Activated CD4-positive, alpha-beta memory T cell treated with anti-CD3 and anti-CD28 coated beads for 36 hours (primary cell): ENCODE data around the gene ZSWIM8. TPM values are rescaled to one million over a fixed set of nuclear protein-coding genes. Genes with fewer than 3 reads are reported as not detected.

Experiments used
- CTCF ChIA-PET: fragments of 350-600 bp; sonication (Branson Sonifier 250); formaldehyde crosslinking; loops from one replicate; lab custom pipeline; 2021; ENCODE audit warnings: antibody characterized with exemption, inconsistent platforms; lab: Charles Lee
- POLR2A ChIA-PET: fragments of 350-600 bp; sonication (Branson Sonifier 250); formaldehyde crosslinking; loops from one replicate; lab custom pipeline; 2021; ENCODE audit warnings: antibody characterized with exemption; lab: Charles Lee
- DNase-seq: peaks from one replicate; pipeline ENCODE4 v3.0.0-alpha.2; 2020
- H3K27ac Mint-ChIP-seq: one replicate; pipeline ENCODE4 v1.8.0; 2021; ENCODE audit warnings: mixed read lengths
- H3K27me3 Mint-ChIP-seq: one replicate; pipeline ENCODE4 v1.8.0; 2021; ENCODE audit warnings: mixed read lengths
- H3K36me3 Mint-ChIP-seq: one replicate; pipeline ENCODE4 v1.8.0; 2021; ENCODE audit warnings: mixed read lengths
- H3K4me1 Mint-ChIP-seq: one replicate; pipeline ENCODE4 v1.8.0; 2021; ENCODE audit warnings: low read depth, mixed read lengths
- H3K4me3 Mint-ChIP-seq: one replicate; pipeline ENCODE4 v1.8.0; 2021; ENCODE audit warnings: mild to moderate bottlenecking, mixed read lengths
- H3K9me3 Mint-ChIP-seq: one replicate; pipeline ENCODE4 v1.8.0; 2021; ENCODE audit warnings: mixed read lengths
- intact Hi-C: fragments of 100-400 bp; cut with micrococcal nuclease; formaldehyde crosslinking; loops from one replicate; pipeline ENCODE4 v1.15.1; 2023
- total RNA-seq, 2 experiments: library from RNA; stranded (reverse); gene quantifications; one replicate each; pipeline ENCODE4 v1.2.3, GENCODE V29; 2021

Gene ZSWIM8
- total RNA-seq, 2 experiments from 2014 or later, result 45.1 to 46.2 TPM

DNA sequence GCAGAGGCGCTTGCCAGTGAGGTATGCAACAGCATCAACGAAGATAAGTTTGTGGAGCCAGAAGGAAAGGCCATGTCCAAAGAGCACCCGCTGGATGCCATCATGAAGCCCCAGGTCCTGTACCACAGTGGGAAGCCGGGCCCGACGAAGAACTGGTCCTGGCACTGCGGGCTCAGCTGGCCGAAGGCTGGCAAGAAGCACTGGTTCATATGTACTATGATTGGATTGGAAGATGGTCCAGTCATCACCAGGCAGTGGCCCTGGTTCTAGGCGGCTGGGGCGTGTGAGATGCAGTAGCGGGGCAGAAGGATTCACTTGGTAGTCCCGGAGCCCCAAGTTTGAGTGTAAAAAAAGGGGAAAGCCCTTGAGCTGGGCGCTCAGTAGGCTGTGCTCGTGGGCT is 22.1 kb downstream of the ZSWIM8 start:
- Mint-ChIP-seq H3K9me3 (no peaks in the 10 kb centered on the region), H3K4me3 (no peak overlapping the region), H3K36me3 (peaks cover 57% of the 10 kb centered on the region), H3K4me1 (peaks cover 50% of the 10 kb centered on the region), H3K27me3 (no peaks in the 10 kb centered on the region), H3K27ac (peak overlapping the region; percentile 58)
- ChIA-PET CTCF (interaction anchor here (1.2 to 1.4 kb wide), 2 partner anchors 39 to 41 kb away, joined by 3 to 4 read pairs; no protein-coding TSS in a partner anchor), POLR2A (interaction anchor here (1.7 kb wide), 1 partner anchor 21 kb away, joined by 8 read pairs; the partner anchor contains the start of gene ZSWIM8)
- no peak for DNase-seq
- intact Hi-C loops, result no loop called here

GRCh38 chr10:73808021-73808815 is 22.8 kb downstream of the ZSWIM8 start:
- no peak overlapping the region for H3K4me3 Mint-ChIP-seq
- H3K27ac Mint-ChIP-seq, result peak overlapping the region; percentile 95
- H3K9me3 Mint-ChIP-seq, result no peaks in the 10 kb centered on the region

GRCh38 chr10:73809061-73809818 is 23.8 kb downstream of the ZSWIM8 start:
- Mint-ChIP-seq H3K4me1 (peaks cover 44% of the 10 kb centered on the region), H3K36me3 (peaks cover 44% of the 10 kb centered on the region)

More at GRCh38 chr10:73808021-73808815, 22.8 kb downstream of the ZSWIM8 start:
- ChIA-PET CTCF (interaction anchor here (0.8 to 1.3 kb wide), 7 partner anchors 22 to 133 kb away, joined by 3 to 4 read pairs (median 3); no protein-coding TSS in a partner anchor), POLR2A (interaction anchor here (0.6 to 2.5 kb wide), 5 partner anchors 9 to 86 kb away, joined by 3 to 22 read pairs (median 5); partner anchors contain the start of gene ZSWIM8)
- intact Hi-C loops, result no loop called here
- no peaks in the 10 kb centered on the region for H3K27me3 Mint-ChIP-seq
- no peak for DNase-seq
- peaks cover 52% of the 10 kb centered on the region for H3K36me3 Mint-ChIP-seq
- H3K4me1 Mint-ChIP-seq, result peaks cover 52% of the 10 kb centered on the region

DNA sequence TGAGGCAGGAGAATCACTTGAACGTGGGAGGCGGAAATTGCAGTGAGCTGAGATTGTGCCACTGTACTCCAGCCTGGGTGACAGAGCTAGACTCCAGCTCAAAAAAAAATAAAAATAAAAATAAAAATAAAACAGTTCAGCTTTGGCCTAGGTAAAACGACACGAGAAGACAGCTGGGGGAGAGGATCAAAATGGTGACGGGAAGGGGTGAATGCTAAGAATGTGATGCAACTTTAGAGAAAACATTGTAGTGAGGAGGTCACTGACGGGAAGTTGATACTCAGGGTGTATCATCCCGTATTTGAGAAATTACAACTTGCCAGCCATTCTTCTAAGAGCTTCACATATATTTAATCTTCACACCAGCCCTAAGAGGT is 24.9 kb downstream of the ZSWIM8 start:
- H3K36me3 Mint-ChIP-seq, result peaks cover 45% of the 10 kb centered on the region
- H3K27me3 Mint-ChIP-seq, result no peaks in the 10 kb centered on the region
- peak overlapping the region; percentile 95 for H3K27ac Mint-ChIP-seq
- H3K4me3 Mint-ChIP-seq, result peak overlapping the region; percentile 85
- H3K9me3 Mint-ChIP-seq, result no peaks in the 10 kb centered on the region
- ChIA-PET CTCF (interaction anchor here (0.9 to 1.6 kb wide), 5 partner anchors 24 to 130 kb away, joined by 3 to 12 read pairs (median 4); no protein-coding TSS in a partner anchor), POLR2A (interaction anchor here (0.6 to 2.5 kb wide), 14 partner anchors 9 to 570 kb away, joined by 3 to 22 read pairs (median 8); partner anchors contain the start of genes CHCHD1, SEC24C and ZSWIM8)
- intact Hi-C loops, result loop anchor here (1.0 to 5.0 kb wide), 3 partner anchors 25 to 187 kb away; partner anchors contain the start of genes CAMK2G, VCL and ZSWIM8
- peak; percentile 16 for DNase-seq
- peaks cover 44% of the 10 kb centered on the region for H3K4me1 Mint-ChIP-seq

More at GRCh38 chr10:73809061-73809818, 23.8 kb downstream of the ZSWIM8 start:
- Mint-ChIP-seq H3K27ac (peak overlapping the region; percentile 95), H3K9me3 (no peaks in the 10 kb centered on the region), H3K27me3 (no peaks in the 10 kb centered on the region), H3K4me3 (peak overlapping the region; percentile 85)
- DNase-seq, result no peak
- intact Hi-C loops, result no loop called here
- ChIA-PET POLR2A (interaction anchor here (0.5 to 2.5 kb wide), 12 partner anchors 8 to 149 kb away, joined by 3 to 22 read pairs (median 6); partner anchors contain the start of genes CHCHD1 and ZSWIM8), CTCF (interaction anchor here (0.6 to 1.6 kb wide), 11 partner anchors 23 to 1912 kb away, joined by 3 to 4 read pairs (median 3); no protein-coding TSS in a partner anchor)

DNA sequence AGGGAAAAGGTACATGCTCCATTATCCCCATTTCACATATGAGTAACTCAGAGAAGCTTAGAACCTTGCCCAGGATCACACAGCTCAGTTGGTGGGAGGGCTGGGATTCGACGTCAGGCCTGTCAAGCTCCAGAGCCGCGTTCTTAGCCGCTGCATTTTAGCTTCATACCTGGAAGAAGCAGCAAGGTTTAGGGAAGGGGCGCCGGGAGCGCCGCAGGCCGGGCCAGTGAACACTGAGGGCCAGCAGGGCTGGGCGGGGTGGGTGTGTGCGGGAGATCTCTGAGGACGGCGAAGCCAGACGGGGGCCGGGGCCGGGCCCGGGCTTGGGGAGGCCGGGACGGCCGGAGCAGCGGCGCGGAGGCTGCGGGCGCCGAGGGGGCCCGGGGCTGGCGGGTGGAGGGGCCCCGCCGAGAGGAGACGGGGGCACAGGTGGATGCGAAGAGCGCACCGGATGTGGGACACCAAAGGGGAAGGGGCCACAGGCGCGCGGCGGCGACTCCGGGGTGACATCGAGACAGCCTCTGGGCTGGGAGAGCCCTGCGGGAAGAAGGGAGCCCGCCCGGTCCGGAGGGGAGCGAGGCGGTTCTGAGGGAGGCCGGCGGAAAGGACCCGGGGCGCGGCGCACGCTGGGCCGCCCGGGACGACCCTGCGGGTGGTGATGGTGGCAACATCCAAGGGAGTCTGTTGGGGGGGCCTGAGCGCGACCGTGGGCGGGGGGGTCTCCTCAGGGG is 25.5 kb downstream of the ZSWIM8 start:
- Mint-ChIP-seq H3K4me3 (peak overlapping the region; percentile 85), H3K4me1 (peaks cover 41% of the 10 kb centered on the region), H3K27me3 (no peaks in the 10 kb centered on the region), H3K9me3 (no peaks in the 10 kb centered on the region), H3K36me3 (peaks cover 40% of the 10 kb centered on the region), H3K27ac (peak overlapping the region; percentile 95)
- POLR2A ChIA-PET, result interaction anchor here (0.6 to 2.5 kb wide), 13 partner anchors 9 to 570 kb away, joined by 3 to 22 read pairs (median 8); partner anchors contain the start of genes CHCHD1, SEC24C and ZSWIM8
- intact Hi-C loops, result loop anchor here (1.0 to 5.0 kb wide), 4 partner anchors 26 to 186 kb away; partner anchors contain the start of genes CAMK2G, VCL and ZSWIM8
- DNase-seq, result peak; percentile 68
- CTCF ChIA-PET, result interaction anchor here (0.6 to 1.6 kb wide), 6 partner anchors 25 to 130 kb away, joined by 3 to 12 read pairs (median 4); no protein-coding TSS in a partner anchor

GRCh38 chr10:73812657-73813056 is 27.3 kb downstream of the ZSWIM8 start:
- peaks cover 26% of the 10 kb centered on the region for H3K4me1 Mint-ChIP-seq
- no peaks in the 10 kb centered on the region for H3K9me3 Mint-ChIP-seq
- H3K4me3 Mint-ChIP-seq, result no peak overlapping the region
- no peaks in the 10 kb centered on the region for H3K27me3 Mint-ChIP-seq
- peaks cover 31% of the 10 kb centered on the region for H3K36me3 Mint-ChIP-seq
- H3K27ac Mint-ChIP-seq, result peak overlapping the region; percentile 51
- CTCF ChIA-PET, result interaction anchor here (1.3 kb wide), 1 partner anchor 67 kb away, joined by 6 read pairs; no protein-coding TSS in a partner anchor
- intact Hi-C loops, result loop anchor here (5.0 kb wide), 1 partner anchor 185 kb away; the partner anchor contains the start of gene VCL
- POLR2A ChIA-PET, result no interaction called here
- no peak for DNase-seq

DNA sequence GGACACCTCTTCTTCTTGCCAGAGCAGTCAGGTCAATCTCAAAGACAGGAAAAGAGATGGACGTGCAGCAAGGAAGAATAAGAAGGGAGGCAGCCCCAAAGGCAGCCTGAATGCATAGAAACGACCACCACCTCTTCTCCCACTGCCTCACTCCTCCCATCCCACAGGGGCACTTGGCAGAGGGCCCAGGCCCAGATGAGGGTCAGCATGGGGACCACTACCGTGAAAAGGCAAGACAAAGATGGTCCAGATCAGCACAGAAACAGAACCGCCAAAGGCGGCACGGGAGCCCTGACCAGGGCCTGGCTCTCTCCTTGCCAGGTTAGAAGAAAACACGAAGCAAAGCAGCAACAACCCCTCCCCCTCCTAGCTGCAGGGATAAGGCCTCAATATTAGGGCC is 27.9 kb downstream of the ZSWIM8 start:
- peaks cover 26% of the 10 kb centered on the region for H3K36me3 Mint-ChIP-seq
- H3K4me3 Mint-ChIP-seq, result no peak overlapping the region
- H3K27me3 Mint-ChIP-seq, result no peaks in the 10 kb centered on the region
- DNase-seq, result no peak
- ChIA-PET POLR2A (no interaction called here), CTCF (interaction anchor here (4.8 kb wide), 1 partner anchor 65 kb away, joined by 22 read pairs; no protein-coding TSS in a partner anchor)
- intact Hi-C loops, result loop anchor here (5.0 kb wide), 1 partner anchor 184 kb away; the partner anchor contains the start of gene VCL
- peaks cover 21% of the 10 kb centered on the region for H3K4me1 Mint-ChIP-seq
- H3K27ac Mint-ChIP-seq, result no peak overlapping the region
- H3K9me3 Mint-ChIP-seq, result no peaks in the 10 kb centered on the region

- Mint-ChIP-seq H3K27me3 (no peaks in the 10 kb centered on the region), H3K9me3 (no peaks in the 10 kb centered on the region), H3K4me1 (peaks cover 11% of the 10 kb centered on the region), H3K27ac (no peak overlapping the region), H3K4me3 (no peak overlapping the region), H3K36me3 (peaks cover 17% of the 10 kb centered on the region)
- CTCF ChIA-PET, result interaction anchor here (1.5 to 4.8 kb wide), 2 partner anchors 45 to 64 kb away, joined by 3 to 22 read pairs; no protein-coding TSS in a partner anchor
- intact Hi-C loops, result loop anchor here (5.0 kb wide), 1 partner anchor 183 kb away; the partner anchor contains the start of gene VCL
- DNase-seq, result no peak
- POLR2A ChIA-PET, result no interaction called here
These were observed 29.0 kb downstream of the ZSWIM8 start for GRCh38 chr10:73814276-73814895.

GRCh38 chr10:73814896-73815718 is 29.7 kb downstream of the ZSWIM8 start:
- H3K4me3 Mint-ChIP-seq, result no peak overlapping the region
- H3K4me1 Mint-ChIP-seq, result peaks cover 5% of the 10 kb centered on the region
- H3K36me3 Mint-ChIP-seq, result peaks cover 16% of the 10 kb centered on the region
- H3K9me3 Mint-ChIP-seq, result no peaks in the 10 kb centered on the region
- no peak overlapping the region for H3K27ac Mint-ChIP-seq
- H3K27me3 Mint-ChIP-seq, result no peaks in the 10 kb centered on the region
- POLR2A ChIA-PET, result interaction anchor here (0.5 kb wide), 1 partner anchor 228 kb away, joined by 3 read pairs; no protein-coding TSS in a partner anchor
- CTCF ChIA-PET, result interaction anchor here (1.3 to 4.8 kb wide), 4 partner anchors 10 to 71 kb away, joined by 3 to 22 read pairs (median 4); no protein-coding TSS in a partner anchor
- intact Hi-C loops, result loop anchor here (5.0 kb wide), 1 partner anchor 182 kb away; the partner anchor contains the start of gene VCL
- DNase-seq, result no peak
